RWPE1 (cell line): ENCODE measurements around the gene SERHL2.
"Not testable (repeated sequence)": the region's sequence is repeated elsewhere in the genome, so short reads cannot be mapped to it uniquely, and the experiment has no call there.

Experiments used
- CTCF ChIA-PET: fragments of 350-600 bp; sonication (Branson Sonifier 250); formaldehyde crosslinking; extraction: SDS; loops from one replicate; lab custom pipeline; 2021; lab: Yijun Ruan, JAX
- POLR2A ChIA-PET: fragments of 400-600 bp; formaldehyde crosslinking; extraction: SDS; loops from one replicate; lab custom pipeline; 2020; ENCODE audit warnings: antibody characterized with exemption; ENCODE audit not compliant: low non-redundant PET; lab: Yijun Ruan, JAX
- DNase-seq: peaks from one replicate; pipeline ENCODE4 v3.0.0; 2012; ENCODE audit warnings: low spot score
- H3K27ac ChIP-seq: fragments of 450-650 bp; 2 replicates; pipeline ENCODE4 v1.5.1; 2017
- CTCF ChIP-seq: fragments of 450-650 bp; conservative IDR thresholded peaks from 2 replicates; pipeline ENCODE4 v1.5.1; 2017; ENCODE audit warnings: low read depth, mild to moderate bottlenecking

SERHL2 gene

GRCh38 chr22:42548597-42549330, 5.0 kb upstream of the SERHL2 start:
- ChIA-PET POLR2A (no interaction called here), CTCF (no interaction called here)
- DNase-seq = no peak
- H3K27ac ChIP-seq = no peak overlapping the region
- no peak for TF ChIP-seq CTCF

- CTCF ChIA-PET = no interaction called here
- POLR2A ChIA-PET = no interaction called here
- TF ChIP-seq CTCF = no peak
- no peak for DNase-seq
- no peak overlapping the region for H3K27ac ChIP-seq
Measured at GRCh38 chr22:42549331-42550060, 4.3 kb upstream of the SERHL2 start.

GRCh38 chr22:42552294-42552647, 1.5 kb upstream of the SERHL2 start:
- POLR2A ChIA-PET, DNase-seq, CTCF ChIA-PET, H3K27ac ChIP-seq: not testable (repeated sequence)
- 0 out of 2 replicates have a peak, but pooled peaks have one; percentile 6 for TF ChIP-seq CTCF

GRCh38 chr22:42560381-42560780, 6.6 kb downstream of the SERHL2 start:
- POLR2A ChIA-PET = no interaction called here
- CTCF ChIA-PET = no interaction called here

GRCh38 chr22:42560781-42561180, 7.0 kb downstream of the SERHL2 start:
- ChIA-PET POLR2A (interaction anchor here (0.6 kb wide), 1 partner anchor 54 kb away, joined by 3 read pairs; the partner anchor contains the start of gene POLDIP3), CTCF (no interaction called here)
- DNase-seq = no peak
- TF ChIP-seq CTCF = peak; percentile 17; the same call in 1 of the 2 replicates
- H3K27ac ChIP-seq = no peak overlapping the region

More at GRCh38 chr22:42560381-42560780, 6.6 kb downstream of the SERHL2 start:
- DNase-seq = no peak
- no peak overlapping the region for H3K27ac ChIP-seq
- no peak for TF ChIP-seq CTCF

GRCh38 chr22:42561856-42562255, 8.1 kb downstream of the SERHL2 start:
- H3K27ac ChIP-seq = 0 out of 2 replicates have a peak overlapping the region, but pooled peaks have one; percentile 5
- POLR2A ChIA-PET = no interaction called here
- TF ChIP-seq CTCF = no peak
- no peak for DNase-seq
- CTCF ChIA-PET = no interaction called here
